Measurements from ENCODE around the gene NPW. TPM values are rescaled to one million over a fixed set of nuclear protein-coding genes. Genes with fewer than 3 reads are reported as not detected.

NPW gene
- total RNA-seq, 3 donors from 2014 or later = not detected

GRCh38 chr16:2066139-2066538 lies 46.6 kb downstream of the NPW start:
- H3K4me1 ChIP-seq = no peaks in the 10 kb centered on the region
- intact Hi-C loops (cut with DNase I; ENCODE audit: low total_unique reads) = no loop called here
- no peaks in the 10 kb centered on the region for H3K9me3 ChIP-seq
- DNase-seq (ENCODE audit: low spot score in 2 of 2) = no peak
- no peak overlapping the region for H3K4me3 ChIP-seq
- H3K36me3 ChIP-seq = no peaks in the 10 kb centered on the region
- no peak overlapping the region for H3K27ac ChIP-seq
- no peak for TF ChIP-seq POLR2A (IDR thresholded peaks at IDR 0.05)
- no peak for TF ChIP-seq POLR2AphosphoS5 (IDR thresholded peaks at IDR 0.05)
- no peak for TF ChIP-seq CTCF (IDR thresholded peaks at IDR 0.05)
- H3K27me3 ChIP-seq = no peaks in the 10 kb centered on the region

Other genes with a start within 250 kb of the NPW start
- gene NME3, start 248.2 kb upstream of the NPW start, total RNA-seq = 100 to 1,000 TPM in 2 of 3 donors, 10 to 100 TPM in 1; 86.6 to 119 (median 115) TPM
- 10 to 100 TPM in 2 of 3 donors, 1 to 10 TPM in 1; 4.6 to 17.4 (median 14.0) TPM for gene EME2, start 247.0 kb upstream of the NPW start, total RNA-seq
- gene MRPS34, start 246.7 kb upstream of the NPW start, total RNA-seq = 10 to 100 TPM; 85.9 to 95.4 (median 87.8) TPM
- 100 to 1,000 TPM in 1 of 3 donors, 10 to 100 TPM in 2; 84.9 to 107 (median 88.5) TPM for gene SPSB3, start 237.2 kb upstream of the NPW start, total RNA-seq
- 10 to 100 TPM; 61.6 to 82.6 (median 80.3) TPM for gene NUBP2, start 236.8 kb upstream of the NPW start, total RNA-seq
- gene IGFALS, start 226.1 kb upstream of the NPW start, total RNA-seq = under 1 TPM; 0.32 to 0.44 (median 0.33) TPM
- gene HAGH, start 193.0 kb upstream of the NPW start, total RNA-seq = 100 to 1,000 TPM in 1 of 3 donors, 10 to 100 TPM in 2; 61.9 to 114 (median 74.7) TPM
- gene FAHD1, start 192.6 kb upstream of the NPW start, total RNA-seq = 10 to 100 TPM; 27.2 to 35.4 (median 29.7) TPM
- gene MEIOB, start 147.6 kb upstream of the NPW start, total RNA-seq = not detected
- gene HS3ST6, start 101.4 kb upstream of the NPW start, total RNA-seq = not detected
- gene MSRB1, start 76.6 kb upstream of the NPW start, total RNA-seq = 10 to 100 TPM; 12.1 to 17.4 (median 17.0) TPM
- gene RPL3L, start 65.1 kb upstream of the NPW start, total RNA-seq = not detected
- 100 to 1,000 TPM; 114 to 233 (median 144) TPM for gene NDUFB10, start 60.2 kb upstream of the NPW start, total RNA-seq
- 1,000 to 10,000 TPM; 1,340 to 2,607 (median 1,661) TPM for gene RPS2, start 55.0 kb upstream of the NPW start, total RNA-seq
- gene RNF151, start 52.9 kb upstream of the NPW start, total RNA-seq = under 1 TPM in 1 of 3 donors, not detected in 2; 0.98 TPM
- gene TBL3, start 47.7 kb upstream of the NPW start, total RNA-seq = 10 to 100 TPM; 32.9 to 42.3 (median 33.1) TPM
- under 1 TPM in 2 of 3 donors, not detected in 1; 0.88 to 0.98 TPM for gene NOXO1, start 38.3 kb upstream of the NPW start, total RNA-seq
- gene GFER, start 35.6 kb upstream of the NPW start, total RNA-seq = 10 to 100 TPM; 15.7 to 18.1 (median 17.9) TPM
- 1 to 10 TPM in 1 of 3 donors, under 1 TPM in 2; 0.44 to 2.0 (median 0.64) TPM for gene SYNGR3, start 29.8 kb upstream of the NPW start, total RNA-seq
- 10 to 100 TPM; 16.0 to 25.2 (median 22.2) TPM for gene ZNF598, start 10.0 kb upstream of the NPW start, total RNA-seq
- gene NHERF2, start 7.1 kb downstream of the NPW start, total RNA-seq = 10 to 100 TPM; 31.5 to 58.3 (median 38.9) TPM
- 10 to 100 TPM; 10.6 to 27.9 (median 16.1) TPM for gene NTHL1, start 28.0 kb downstream of the NPW start, total RNA-seq
- 10 to 100 TPM; 41.6 to 52.4 (median 48.9) TPM for gene TSC2, start 28.2 kb downstream of the NPW start, total RNA-seq
- 100 to 1,000 TPM in 2 of 3 donors, 10 to 100 TPM in 1; 74.2 to 110 (median 107) TPM for gene PKD1, start 116.1 kb downstream of the NPW start, total RNA-seq
- 1 to 10 TPM in 2 of 3 donors, not detected in 1; 3.5 to 3.9 TPM for gene RAB26, start 128.8 kb downstream of the NPW start, total RNA-seq
- 10 to 100 TPM; 28.4 to 35.4 (median 32.5) TPM for gene TRAF7, start 136.0 kb downstream of the NPW start, total RNA-seq
- gene CASKIN1, start 176.8 kb downstream of the NPW start, total RNA-seq = under 1 TPM in 2 of 3 donors, not detected in 1; 0.33 to 0.44 TPM
- gene MLST8, start 185.7 kb downstream of the NPW start, total RNA-seq = 10 to 100 TPM; 42.7 to 48.1 (median 46.5) TPM
- 1 to 10 TPM; 1.4 to 7.5 (median 5.9) TPM for gene BRICD5, start 191.1 kb downstream of the NPW start, total RNA-seq
- 10 to 100 TPM in 2 of 3 donors, 1 to 10 TPM in 1; 9.1 to 14.7 (median 12.9) TPM for gene PGP, start 195.1 kb downstream of the NPW start, total RNA-seq
- 10 to 100 TPM; 19.0 to 40.2 (median 34.7) TPM for gene E4F1, start 203.8 kb downstream of the NPW start, total RNA-seq
- under 1 TPM in 2 of 3 donors, not detected in 1; 0.59 to 0.66 TPM for gene DNASE1L2, start 216.7 kb downstream of the NPW start, total RNA-seq
- 10 to 100 TPM; 45.4 to 66.2 (median 63.8) TPM for gene ECI1, start 231.8 kb downstream of the NPW start, total RNA-seq
- 100 to 1,000 TPM in 1 of 3 donors, 10 to 100 TPM in 2; 93.1 to 107 (median 97.5) TPM for gene RNPS1, start 248.3 kb downstream of the NPW start, total RNA-seq

All from breast epithelium (tissue), 4 donors.